MM.1S (cell line): Measurements from ENCODE around the gene DBF4.
"Not testable (repeated sequence)": the region's sequence is repeated elsewhere in the genome, so short reads cannot be mapped to it uniquely, and the experiment has no call there.

ENCODE experiments used
- DNase-seq: peaks from one replicate; pipeline ENCODE4 v3.0.0-alpha.2; 2015
- H2AFZ ChIP-seq: fragments of 300-600 bp; sonication (generic); 2 replicates; pipeline ENCODE4 v1.6.0; 2016; ENCODE audit warnings: antibody characterized with exemption, low read length
- H3F3A ChIP-seq: fragments of 300-600 bp; sonication (generic); 2 replicates; pipeline ENCODE4 v1.6.1; 2016; ENCODE audit warnings: mild to moderate bottlenecking, antibody characterized with exemption, low read length, moderate library complexity, mixed read lengths; ENCODE audit not compliant: insufficient read depth
- H3K27ac ChIP-seq: fragments of 300-600 bp; sonication (generic); 2 replicates; pipeline ENCODE4 v1.5.1; 2016; ENCODE audit warnings: mild to moderate bottlenecking, low read length
- H3K27me3 ChIP-seq: fragments of 300-600 bp; sonication (generic); replicated peaks from 2 replicates; pipeline ENCODE4 v1.6.0; 2016; ENCODE audit warnings: low read length; ENCODE audit not compliant: insufficient read depth
- H3K36me3 ChIP-seq: fragments of 300-600 bp; sonication (generic); replicated peaks from 2 replicates; pipeline ENCODE4 v1.6.1; 2016; ENCODE audit warnings: mild to moderate bottlenecking, low read length, mixed read lengths; ENCODE audit not compliant: insufficient read depth
- H3K4me1 ChIP-seq: fragments of 300-600 bp; sonication (generic); 2 replicates; pipeline ENCODE4 v1.6.1; 2016; ENCODE audit warnings: low read length, mixed read lengths
- H3K4me2 ChIP-seq: fragments of 300-600 bp; sonication (generic); 2 replicates; pipeline ENCODE4 v1.6.0; 2016; ENCODE audit warnings: low read depth, low read length
- H3K4me3 ChIP-seq: fragments of 300-600 bp; sonication (generic); 2 replicates; pipeline ENCODE4 v1.5.1; 2016; ENCODE audit warnings: low read length, mixed read lengths
- H3K79me2 ChIP-seq: fragments of 300-600 bp; sonication (generic); 2 replicates; pipeline ENCODE4 v1.6.1; 2016; ENCODE audit warnings: mixed run types, low read length, mixed read lengths
- H3K9ac ChIP-seq: fragments of 300-600 bp; sonication (generic); 2 replicates; pipeline ENCODE4 v1.6.1; 2016; ENCODE audit warnings: low read length, mixed read lengths
- H3K9me2 ChIP-seq: fragments of 300-600 bp; sonication (generic); replicated peaks from 2 replicates; pipeline ENCODE4 v1.6.1; 2016; ENCODE audit warnings: mild to moderate bottlenecking, low read length, mixed read lengths; ENCODE audit not compliant: insufficient read depth
- H3K9me3 ChIP-seq: fragments of 300-600 bp; sonication (generic); replicated peaks from 2 replicates; pipeline ENCODE4 v1.6.1; 2016; ENCODE audit warnings: mild to moderate bottlenecking, low read length, mixed read lengths; ENCODE audit not compliant: insufficient read depth
- H4K20me1 ChIP-seq: fragments of 300-600 bp; sonication (generic); 2 replicates; pipeline ENCODE4 v1.6.1; 2016; ENCODE audit warnings: mild to moderate bottlenecking, low read length, moderate library complexity, mixed read lengths; ENCODE audit not compliant: insufficient read depth
- CTCF ChIP-seq: fragments of 300-600 bp; sonication (generic); IDR thresholded peaks from 2 replicates; pipeline ENCODE4 v1.5.1; 2016; ENCODE audit warnings: antibody characterized with exemption, low read length, mixed read lengths
- EZH2 ChIP-seq: fragments of 300-600 bp; sonication (generic); optimal IDR thresholded peaks from 2 replicates; pipeline ENCODE3; 2017; ENCODE audit warnings: low read depth, mild to moderate bottlenecking, antibody characterized with exemption, low read length, mixed read lengths
- EZH2phosphoT487 ChIP-seq: fragments of 300-600 bp; sonication (generic); IDR thresholded peaks from 2 replicates; pipeline ENCODE4 v1.6.1; 2018; ENCODE audit warnings: antibody characterized with exemption, low read length

Gene DBF4

GRCh38 chr7:87866089-87866488 lies 10.2 kb upstream of the DBF4 start:
- peaks cover 50% of the 10 kb centered on the region for H3K79me2 ChIP-seq
- no peak overlapping the region for H3K4me2 ChIP-seq
- peaks cover 10% of the 10 kb centered on the region; the same call in 1 of the 2 replicates for H3K36me3 ChIP-seq

GRCh38 chr7:87866533-87866932 lies 9.8 kb upstream of the DBF4 start:
- H2AFZ ChIP-seq, H3K9me3 ChIP-seq, H3K9me2 ChIP-seq, H3K4me2 ChIP-seq, H4K20me1 ChIP-seq, H3K27me3 ChIP-seq, H3K27ac ChIP-seq, H3K9ac ChIP-seq, H3K4me3 ChIP-seq, H3K4me1 ChIP-seq, H3F3A ChIP-seq, DNase-seq: not testable (repeated sequence)
- Histone ChIP-seq H3K36me3 (peaks cover 12% of the 10 kb centered on the region; the same call in 1 of the 2 replicates), H3K79me2 (peaks cover 53% of the 10 kb centered on the region)

More at GRCh38 chr7:87866089-87866488, 10.2 kb upstream of the DBF4 start:
- no peak overlapping the region for H3K4me3 ChIP-seq
- no peaks in the 10 kb centered on the region for H3K27me3 ChIP-seq
- H3K9me2 ChIP-seq = no peaks in the 10 kb centered on the region
- no peaks in the 10 kb centered on the region for H3K4me1 ChIP-seq
- no peak overlapping the region for H2AFZ ChIP-seq
- DNase-seq = no peak
- no peaks in the 10 kb centered on the region for H3F3A ChIP-seq
- TF ChIP-seq EZH2phosphoT487 = no peak
- no peak for TF ChIP-seq EZH2
- no peak for TF ChIP-seq CTCF
- H3K27ac ChIP-seq = no peak overlapping the region
- H3K9ac ChIP-seq = no peak overlapping the region
- H3K9me3 ChIP-seq = no peaks in the 10 kb centered on the region
- H4K20me1 ChIP-seq = no peaks in the 10 kb centered on the region

GRCh38 chr7:87870471-87870870 lies 5.8 kb upstream of the DBF4 start:
- Histone ChIP-seq H3K9me2 (no peaks in the 10 kb centered on the region), H3K79me2 (peaks cover 88% of the 10 kb centered on the region), H2AFZ (no peak overlapping the region), H3K27ac (no peak overlapping the region), H3K27me3 (no peaks in the 10 kb centered on the region), H3K9me3 (no peaks in the 10 kb centered on the region), H3F3A (0 out of 2 replicates have a peak, but pooled peaks cover under 1% of the 10 kb centered on the region), H3K4me3 (no peak overlapping the region), H3K9ac (no peak overlapping the region), H4K20me1 (no peaks in the 10 kb centered on the region), H3K36me3 (peaks cover 12% of the 10 kb centered on the region; the same call in 1 of the 2 replicates), H3K4me2 (no peak overlapping the region), H3K4me1 (no peaks in the 10 kb centered on the region)
- TF ChIP-seq CTCF (no peak), EZH2phosphoT487 (no peak), EZH2 (no peak)
- no peak for DNase-seq

GRCh38 chr7:87872346-87872745 lies 3.9 kb upstream of the DBF4 start:
- H3K4me3 ChIP-seq = no peak overlapping the region
- H3K9me2 ChIP-seq = no peaks in the 10 kb centered on the region
- peaks cover 17% of the 10 kb centered on the region for H3F3A ChIP-seq
- H3K27ac ChIP-seq = no peak overlapping the region
- H2AFZ ChIP-seq = no peak overlapping the region
- peaks cover 88% of the 10 kb centered on the region for H3K79me2 ChIP-seq
- no peak overlapping the region for H3K9ac ChIP-seq
- H3K36me3 ChIP-seq = 0 out of 2 replicates have a peak, but pooled peaks cover 8% of the 10 kb centered on the region
- H3K9me3 ChIP-seq = no peaks in the 10 kb centered on the region
- H3K4me2 ChIP-seq = no peak overlapping the region
- no peaks in the 10 kb centered on the region for H3K4me1 ChIP-seq
- no peaks in the 10 kb centered on the region for H3K27me3 ChIP-seq
- TF ChIP-seq EZH2 (no peak), CTCF (no peak), EZH2phosphoT487 (no peak)
- H4K20me1 ChIP-seq = no peaks in the 10 kb centered on the region
- no peak for DNase-seq

GRCh38 chr7:87873328-87873727 lies 3.0 kb upstream of the DBF4 start:
- H3K36me3 ChIP-seq, H3K9me2 ChIP-seq, H3K27me3 ChIP-seq, H3K9me3 ChIP-seq, DNase-seq, H2AFZ ChIP-seq, H4K20me1 ChIP-seq, H3K4me2 ChIP-seq, H3K9ac ChIP-seq, H3K4me1 ChIP-seq, H3K4me3 ChIP-seq, H3K27ac ChIP-seq: not testable (repeated sequence)
- peaks cover 90% of the 10 kb centered on the region for H3K79me2 ChIP-seq
- H3F3A ChIP-seq = peaks cover 20% of the 10 kb centered on the region
